AG04450 (cell line): Measurements from ENCODE around the gene KLK8. TPM values are rescaled to one million over a fixed set of nuclear protein-coding genes. Genes with fewer than 3 reads are reported as not detected.

Source experiments
- CTCF ChIA-PET: fragments of 300-600, 350-600 bp; formaldehyde crosslinking; extraction: SDS; loops from one replicate; lab custom pipeline; 2022; ENCODE audit warnings: antibody characterized with exemption, inconsistent platforms; lab: Charles Lee
- POLR2A ChIA-PET: fragments of 350-600 bp; formaldehyde crosslinking; extraction: SDS; loops from one replicate; lab custom pipeline; 2021; ENCODE audit warnings: antibody characterized with exemption, inconsistent platforms; lab: Yijun Ruan, JAX
- DNase-seq: peaks from one replicate; pipeline ENCODE4 v3.0.0-alpha.2; 2011; ENCODE audit warnings: low read depth, low spot score
- H3K27ac ChIP-seq: one replicate; pipeline ENCODE4 v1.5.1; 2012; ENCODE audit warnings: low read depth, low read length, control low read depth
- H3K27me3 ChIP-seq: one replicate; pipeline ENCODE4 v1.6.0; 2012; ENCODE audit warnings: low read length; ENCODE audit not compliant: control insufficient read depth, insufficient read depth
- H3K4me3 ChIP-seq: 2 replicates; pipeline ENCODE4 v1.5.1; 2011; ENCODE audit warnings: mild to moderate bottlenecking, low read depth, low read length, control low read depth
- H3K9me3 ChIP-seq: 2 replicates; pipeline ENCODE4 v1.5.1; 2012; ENCODE audit warnings: low read length; ENCODE audit not compliant: control insufficient read depth, insufficient read depth
- polyA minus RNA-seq: library from RNA; depleted of rRNA, polyadenylated mRNA; stranded (reverse); fragments of >200 nt; gene quantifications from 2 replicates; pipeline ENCODE4 v1.2.3, GENCODE V29; 2011; rRNA and poly(A)+ RNA removed
- polyA plus RNA-seq: library from polyadenylated mRNA; depleted of rRNA; stranded (reverse); fragments of >200 nt; gene quantifications from 2 replicates; pipeline ENCODE4 v1.2.3, GENCODE V29; 2011; rRNA removed
- TF ChIP-seq, protein P1 (sequence below): IDR thresholded peaks from 2 replicates; pipeline ENCODE4 v1.5.1; 2011; ENCODE audit warnings: low read depth, low read length, control low read depth, inconsistent platforms

Gene KLK8, protein sequence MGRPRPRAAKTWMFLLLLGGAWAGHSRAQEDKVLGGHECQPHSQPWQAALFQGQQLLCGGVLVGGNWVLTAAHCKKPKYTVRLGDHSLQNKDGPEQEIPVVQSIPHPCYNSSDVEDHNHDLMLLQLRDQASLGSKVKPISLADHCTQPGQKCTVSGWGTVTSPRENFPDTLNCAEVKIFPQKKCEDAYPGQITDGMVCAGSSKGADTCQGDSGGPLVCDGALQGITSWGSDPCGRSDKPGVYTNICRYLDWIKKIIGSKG
- polyA plus RNA-seq (not detected in 2 replicates), polyA minus RNA-seq (not detected in 2 replicates)

GRCh38 chr19:51001515-51001914, at the start of gene KLK8:
Gene KLK8 (minus strand): TSS chr19:51001604. CDS start chr19:51001167, 437 bp downstream.
- POLR2A ChIA-PET: no interaction called here
- DNase-seq: no peak
- H3K27ac ChIP-seq: no peak within 1 kb of the TSS

DNA sequence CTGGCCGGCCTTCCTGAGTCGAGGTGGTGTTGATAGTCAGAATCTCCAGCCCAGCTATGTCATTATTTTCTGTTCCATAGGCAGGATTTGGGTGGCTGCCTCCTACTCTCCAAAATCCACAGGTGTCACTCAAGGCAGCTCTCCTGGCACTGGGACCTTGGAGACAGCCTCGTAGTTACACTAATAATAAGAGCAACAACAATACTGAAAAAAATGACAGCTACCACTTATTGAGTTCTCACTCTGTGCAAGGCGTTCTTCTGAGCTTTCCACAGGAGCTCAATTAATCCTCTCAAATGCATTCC, 45.6 kb upstream of the KLK8 start:
- Histone ChIP-seq H3K27ac (no peak overlapping the region), H3K27me3 (no peaks in the 10 kb centered on the region), H3K4me3 (no peak overlapping the region), H3K9me3 (no peaks in the 10 kb centered on the region)
- DNase-seq: no peak
- ChIA-PET CTCF (interaction anchor here (0.8 kb wide), 1 partner anchor 26 kb away, joined by 3 read pairs; no protein-coding TSS in a partner anchor), POLR2A (no interaction called here)
- TF ChIP-seq, protein P1, sequence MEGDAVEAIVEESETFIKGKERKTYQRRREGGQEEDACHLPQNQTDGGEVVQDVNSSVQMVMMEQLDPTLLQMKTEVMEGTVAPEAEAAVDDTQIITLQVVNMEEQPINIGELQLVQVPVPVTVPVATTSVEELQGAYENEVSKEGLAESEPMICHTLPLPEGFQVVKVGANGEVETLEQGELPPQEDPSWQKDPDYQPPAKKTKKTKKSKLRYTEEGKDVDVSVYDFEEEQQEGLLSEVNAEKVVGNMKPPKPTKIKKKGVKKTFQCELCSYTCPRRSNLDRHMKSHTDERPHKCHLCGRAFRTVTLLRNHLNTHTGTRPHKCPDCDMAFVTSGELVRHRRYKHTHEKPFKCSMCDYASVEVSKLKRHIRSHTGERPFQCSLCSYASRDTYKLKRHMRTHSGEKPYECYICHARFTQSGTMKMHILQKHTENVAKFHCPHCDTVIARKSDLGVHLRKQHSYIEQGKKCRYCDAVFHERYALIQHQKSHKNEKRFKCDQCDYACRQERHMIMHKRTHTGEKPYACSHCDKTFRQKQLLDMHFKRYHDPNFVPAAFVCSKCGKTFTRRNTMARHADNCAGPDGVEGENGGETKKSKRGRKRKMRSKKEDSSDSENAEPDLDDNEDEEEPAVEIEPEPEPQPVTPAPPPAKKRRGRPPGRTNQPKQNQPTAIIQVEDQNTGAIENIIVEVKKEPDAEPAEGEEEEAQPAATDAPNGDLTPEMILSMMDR: no peak

More at GRCh38 chr19:51001515-51001914, at the start of gene KLK8:
- CTCF ChIA-PET: no interaction called here
- Histone ChIP-seq H3K4me3 (no peak within 1 kb of the TSS), H3K27me3 (no peaks in the 10 kb centered on the region), H3K9me3 (peaks cover 27% of the 10 kb centered on the region)
- TF ChIP-seq, protein P1: no peak

GRCh38 chr19:51044327-51044726, 42.9 kb upstream of the KLK8 start:
- ChIA-PET CTCF (no interaction called here), POLR2A (no interaction called here)
- TF ChIP-seq, protein P1: no peak
- Histone ChIP-seq H3K9me3 (no peaks in the 10 kb centered on the region), H3K4me3 (no peak overlapping the region), H3K27ac (no peak overlapping the region), H3K27me3 (no peaks in the 10 kb centered on the region)
- no peak for DNase-seq

GRCh38 chr19:51043497-51043896, 42.1 kb upstream of the KLK8 start:
- TF ChIP-seq, protein P1: no peak
- Histone ChIP-seq H3K4me3 (no peak overlapping the region), H3K9me3 (no peaks in the 10 kb centered on the region), H3K27ac (no peak overlapping the region), H3K27me3 (no peaks in the 10 kb centered on the region)
- DNase-seq: no peak
- CTCF ChIA-PET: no interaction called here
- POLR2A ChIA-PET: no interaction called here

GRCh38 chr19:51040151-51040550, 38.7 kb upstream of the KLK8 start:
- Histone ChIP-seq H3K9me3 (no peaks in the 10 kb centered on the region), H3K27me3 (no peaks in the 10 kb centered on the region), H3K4me3 (no peak overlapping the region), H3K27ac (no peak overlapping the region)
- DNase-seq: no peak
- CTCF ChIA-PET: interaction anchor here (1.6 kb wide), 1 partner anchor 19 kb away, joined by 5 read pairs; no protein-coding TSS in a partner anchor
- POLR2A ChIA-PET: no interaction called here
- TF ChIP-seq, protein P1: no peak
